HG03025 (cell line): Measurements from ENCODE around the gene ARSA.
"Not testable (repeated sequence)": the region's sequence is repeated elsewhere in the genome, so short reads cannot be mapped to it uniquely, and the experiment has no call there.

Experiments
- ATAC-seq: cut with Tn5 transposase; IDR thresholded peaks from one replicate; pipeline ENCODE4 v1.9.1; 2021; ENCODE audit warnings: mild to moderate bottlenecking, moderate library complexity; ENCODE audit not compliant: unreplicated experiment, low FRiP score

The ARSA gene

GRCh38 chr22:50627642-50628542 lies at the start of gene ARSA:
ARSA (minus strand) TSS chr22:50628152; CDS start chr22:50627779, 373 bp downstream.
- peak; percentile 73 for ATAC-seq

- ATAC-seq: no peak
These were observed 48.9 kb upstream of the ARSA start for GRCh38 chr22:50676661-50677492.

GRCh38 chr22:50676180-50676636 lies 48.3 kb upstream of the ARSA start:
- ATAC-seq: no peak

GRCh38 chr22:50675553-50676179 lies 47.7 kb upstream of the ARSA start:
- ATAC-seq: no peak

GRCh38 chr22:50674606-50675552 lies 46.9 kb upstream of the ARSA start:
- no peak for ATAC-seq

GRCh38 chr22:50674130-50674500 lies 46.2 kb upstream of the ARSA start:
- no peak for ATAC-seq

GRCh38 chr22:50673231-50674129 lies 45.5 kb upstream of the ARSA start:
- ATAC-seq: no peak

GRCh38 chr22:50672471-50673230 lies 44.7 kb upstream of the ARSA start, which contains the start of gene SHANK3:
SHANK3 (plus strand) TSS chr22:50672823.
- no peak for ATAC-seq

- no peak for ATAC-seq
These were observed 44.1 kb upstream of the ARSA start for GRCh38 chr22:50672041-50672440.

GRCh38 chr22:50671641-50672040 lies 43.7 kb upstream of the ARSA start:
- ATAC-seq: no peak

- ATAC-seq: no peak
These were observed 43.1 kb upstream of the ARSA start for GRCh38 chr22:50670914-50671538.

GRCh38 chr22:50670513-50670912 lies 42.6 kb upstream of the ARSA start:
- ATAC-seq: no peak

GRCh38 chr22:50665738-50666137 lies 37.8 kb upstream of the ARSA start:
- ATAC-seq: no peak

GRCh38 chr22:50665212-50665611 lies 37.3 kb upstream of the ARSA start:
- no peak for ATAC-seq

GRCh38 chr22:50660306-50660705 lies 32.4 kb upstream of the ARSA start:
- ATAC-seq: no peak

GRCh38 chr22:50659711-50660110 lies 31.8 kb upstream of the ARSA start:
- ATAC-seq: not testable (repeated sequence)

GRCh38 chr22:50657925-50658324 lies 30.0 kb upstream of the ARSA start:
- no peak for ATAC-seq
